K562 (cell line): ENCODE measurements around the gene UBXN10. TPM values are rescaled to one million over a fixed set of nuclear protein-coding genes. Genes with fewer than 3 reads are reported as not detected.

Experiments used
- BRCA1 ChIP-seq, 2 experiments: fragments of 450-650 bp in 1 of 2; sonication (generic) in 1 of 2; formaldehyde crosslinking in 1 of 2; IDR thresholded peaks; 2 replicates each; pipeline versions ENCODE4 v1.5.0 to v1.6.1; 2017 to 2020; ENCODE audit warnings: mild to moderate bottlenecking in 1 of 2, missing genetic modification reagents in 1 of 2
- CBFA2T2 ChIP-seq: fragments of 450-650 bp; conservative IDR thresholded peaks from 2 replicates; pipeline ENCODE4 v1.6.1; 2017; ENCODE audit warnings: mild to moderate bottlenecking
- CC2D1A ChIP-seq: fragments of 450-650 bp; IDR thresholded peaks from 2 replicates; pipeline ENCODE4 v1.6.1; 2017; ENCODE audit warnings: mild to moderate bottlenecking
- CEBPG ChIP-seq, 3 experiments: fragments of 200-800 bp in 1 of 3; sonication (Bioruptor generic) in 1 of 3; sonication (generic) in 1 of 3; formaldehyde crosslinking in 1 of 3; IDR thresholded peaks in 2 of 3; conservative IDR thresholded peaks in 1 of 3; 2 replicates each; pipeline versions ENCODE4 v1.6.1 to v1.8.0; 2016 to 2022; ENCODE audit warnings: missing compliant biosample characterization in 2 of 3, missing genetic modification characterization in 2 of 3, mild to moderate bottlenecking in 1 of 3, missing genetic modification reagents in 1 of 3
- HDGF ChIP-seq: fragments of 450-650 bp; IDR thresholded peaks from 2 replicates; pipeline ENCODE4 v1.6.1; 2016
- HIVEP1 ChIP-seq: fragments of 250-450 bp; sonication (Bioruptor Pico); IDR thresholded peaks from 2 replicates; pipeline ENCODE4 v1.4.0; 2020; ENCODE audit warnings: mild to moderate bottlenecking
- KAT2B ChIP-seq: IDR thresholded peaks from one replicate; pipeline ENCODE4 v1.6.1; 2012; ENCODE audit warnings: low read depth, mild to moderate bottlenecking, control low read depth, inconsistent platforms, low read length, moderate library complexity
- POLR3A ChIP-seq: IDR thresholded peaks from 2 replicates; pipeline ENCODE4 v1.6.1; 2011; ENCODE audit warnings: borderline replicate concordance, mild to moderate bottlenecking, moderate library complexity; ENCODE audit not compliant: insufficient read length, insufficient read depth; ENCODE audit errors: extremely low read depth
- PTTG1 ChIP-seq: fragments of 450-650 bp; IDR thresholded peaks from 2 replicates; pipeline ENCODE4 v1.6.1; 2016; ENCODE audit warnings: low read depth, mild to moderate bottlenecking, missing genetic modification characterization, missing compliant biosample characterization
- RUNX1 ChIP-seq: sonication (generic); IDR thresholded peaks from 2 replicates; pipeline ENCODE4 v1.6.1; 2016; ENCODE audit warnings: antibody characterized with exemption, low read depth
- SMAD4 ChIP-seq: fragments of 250-450 bp; sonication (Bioruptor Pico); conservative IDR thresholded peaks from 2 replicates; pipeline ENCODE4 v1.8.0; 2021; ENCODE audit warnings: inconsistent platforms, mild to moderate bottlenecking, moderate library complexity
- TOE1 ChIP-seq, 2 experiments: fragments of 450-650 bp in 1 of 2; sonication (generic) in 1 of 2; formaldehyde crosslinking in 1 of 2; IDR thresholded peaks; 2 replicates each; pipeline versions ENCODE4 v1.7.1 to v1.8.0; 2016 to 2022; ENCODE audit warnings: borderline replicate concordance in 2 of 2, mild to moderate bottlenecking in 2 of 2, antibody characterized with exemption in 1 of 2, inconsistent platforms in 1 of 2, low read depth in 1 of 2, missing genetic modification reagents in 1 of 2, moderate library complexity in 1 of 2
- ZNF23 ChIP-seq: fragments of 250-450 bp; sonication (Bioruptor Pico); IDR thresholded peaks from 2 replicates; pipeline ENCODE4 v1.4.0; 2020; ENCODE audit warnings: mild to moderate bottlenecking
- ZNF384 ChIP-seq: IDR thresholded peaks from 2 replicates; pipeline ENCODE4 v1.6.1; 2012; ENCODE audit warnings: low read depth, low read length, improper control_type of control experiment
- ZNF764 ChIP-seq: fragments of 250-450 bp; sonication (Bioruptor Pico); IDR thresholded peaks from 2 replicates; pipeline ENCODE4 v1.4.0; 2020; ENCODE audit warnings: low read depth, mild to moderate bottlenecking, moderate library complexity
- polyA plus RNA-seq, 8 experiments: library from polyadenylated mRNA; depleted of rRNA in 4 of 8; stranded (reverse) in 5 of 8; unstranded in 3 of 8; fragments of >200 nt; fragmentation: Nextera tagmentation in 2 of 8; fragmentation: Illumina TruSeq in 1 of 8; extraction: Ambion mirVana in 2 of 8; extraction: Trizol in 1 of 8; gene quantifications; 2 replicates each; pipeline versions ENCODE4 v1.2.1 to v1.2.3, GENCODE V29; 2011 to 2014; ENCODE audit warnings: inconsistent platforms in 1 of 8, missing spikeins in 1 of 8
- total RNA-seq, 7 experiments: library from RNA; depleted of rRNA in 6 of 7; stranded (reverse); fragments of >200 nt in 6 of 7; fragmentation: Illumina TruSeq in 2 of 7; extraction: Trizol in 2 of 7; gene quantifications; 2 replicates each; pipeline versions ENCODE4 v1.2.1 to v1.2.3, GENCODE V29; 2011 to 2021; ENCODE audit warnings: low replicate concordance in 1 of 7
- TF ChIP-seq, protein P1 (sequence below), 2 experiments: IDR thresholded peaks in 1 of 2; conservative IDR thresholded peaks in 1 of 2; 2 replicates each; pipeline ENCODE4 v1.6.1; 2016; ENCODE audit warnings: low read depth in 2 of 2, mild to moderate bottlenecking in 1 of 2, missing compliant biosample characterization in 1 of 2, missing genetic modification characterization in 1 of 2, moderate library complexity in 1 of 2
- TF ChIP-seq, protein P2 (sequence below): fragments of 250-450 bp; sonication (Bioruptor Pico); IDR thresholded peaks from 2 replicates; pipeline ENCODE4 v1.4.0; 2020; ENCODE audit warnings: mild to moderate bottlenecking, moderate library complexity, borderline replicate concordance
- TF ChIP-seq, protein P3 (sequence below), 2 experiments: fragments of 450-650 bp; conservative IDR thresholded peaks; 2 replicates each; pipeline ENCODE4 v1.6.1; 2017; ENCODE audit warnings: mild to moderate bottlenecking in 2 of 2, moderate library complexity in 2 of 2

Gene UBXN10
- total and polyA plus RNA-seq, 9 of the 15 experiments (the other 6 are each of a cell fraction or from before 2014, with no cell fraction given): 10.7 to 17.7 (median 13.6) TPM

DNA sequence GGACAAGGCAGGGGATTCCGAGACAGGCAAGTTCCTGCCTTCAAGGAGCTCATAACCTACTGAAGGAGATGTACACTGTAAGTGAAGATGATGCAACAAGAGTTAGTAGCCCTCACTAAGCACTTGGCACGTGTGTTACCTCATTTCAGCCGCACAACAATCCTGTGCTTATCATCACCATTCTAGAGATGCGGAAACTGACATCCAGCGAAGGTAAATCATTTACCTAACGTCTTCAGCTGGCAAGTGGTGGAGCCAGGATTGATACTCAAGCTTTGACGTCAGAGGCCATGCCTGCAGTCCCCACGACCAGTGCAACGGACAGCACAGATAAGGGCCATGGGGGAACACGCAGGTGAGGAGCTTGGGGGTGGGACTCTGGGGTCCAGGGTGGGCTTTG is 2.9 kb upstream of the UBXN10 start (continued):
- TF ChIP-seq TOE1 (IDR thresholded peaks at IDR 0.05; ENCODE audit: borderline replicate concordance) (no peak), TOE1 (CRISPR knock-in tag; IDR thresholded peaks at IDR 0.05; ENCODE audit: borderline replicate concordance, low read depth) (no peak), POLR3A (no peak), ZNF23 (CRISPR knock-in tag) (no peak), HDGF (no peak), ZNF764 (no peak), PTTG1 (tag) (no peak), SMAD4 (0 out of 2 replicates have a peak, but pooled peaks have one; percentile 22), HIVEP1 (no peak), CEBPG (CRISPR knock-in tag; IDR thresholded peaks at IDR 0.05) (peak; percentile 63), CEBPG (tag; conservative IDR thresholded peaks at IDR 0.05 in 1 of 2, IDR thresholded peaks at IDR 0.05 in 1 of 2) (peak; percentile 48 to 79; a peak in 2 of 4 replicates), KAT2B (no peak), RUNX1 (no peak), BRCA1 (IDR thresholded peaks at IDR 0.05) (no peak), BRCA1 (CRISPR knock-in tag; IDR thresholded peaks at IDR 0.05) (no peak), ZNF384 (no peak), CC2D1A (no peak), CBFA2T2 (no peak)
- TF ChIP-seq, protein P1, sequence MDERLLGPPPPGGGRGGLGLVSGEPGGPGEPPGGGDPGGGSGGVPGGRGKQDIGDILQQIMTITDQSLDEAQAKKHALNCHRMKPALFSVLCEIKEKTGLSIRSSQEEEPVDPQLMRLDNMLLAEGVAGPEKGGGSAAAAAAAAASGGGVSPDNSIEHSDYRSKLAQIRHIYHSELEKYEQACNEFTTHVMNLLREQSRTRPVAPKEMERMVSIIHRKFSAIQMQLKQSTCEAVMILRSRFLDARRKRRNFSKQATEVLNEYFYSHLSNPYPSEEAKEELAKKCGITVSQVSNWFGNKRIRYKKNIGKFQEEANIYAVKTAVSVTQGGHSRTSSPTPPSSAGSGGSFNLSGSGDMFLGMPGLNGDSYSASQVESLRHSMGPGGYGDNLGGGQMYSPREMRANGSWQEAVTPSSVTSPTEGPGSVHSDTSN (CRISPR knock-in tag; IDR thresholded peaks at IDR 0.05; ENCODE audit: low read depth): no peak
- TF ChIP-seq, protein P1 (tag; conservative IDR thresholded peaks at IDR 0.05; ENCODE audit: low read depth): no peak
- TF ChIP-seq, protein P2, sequence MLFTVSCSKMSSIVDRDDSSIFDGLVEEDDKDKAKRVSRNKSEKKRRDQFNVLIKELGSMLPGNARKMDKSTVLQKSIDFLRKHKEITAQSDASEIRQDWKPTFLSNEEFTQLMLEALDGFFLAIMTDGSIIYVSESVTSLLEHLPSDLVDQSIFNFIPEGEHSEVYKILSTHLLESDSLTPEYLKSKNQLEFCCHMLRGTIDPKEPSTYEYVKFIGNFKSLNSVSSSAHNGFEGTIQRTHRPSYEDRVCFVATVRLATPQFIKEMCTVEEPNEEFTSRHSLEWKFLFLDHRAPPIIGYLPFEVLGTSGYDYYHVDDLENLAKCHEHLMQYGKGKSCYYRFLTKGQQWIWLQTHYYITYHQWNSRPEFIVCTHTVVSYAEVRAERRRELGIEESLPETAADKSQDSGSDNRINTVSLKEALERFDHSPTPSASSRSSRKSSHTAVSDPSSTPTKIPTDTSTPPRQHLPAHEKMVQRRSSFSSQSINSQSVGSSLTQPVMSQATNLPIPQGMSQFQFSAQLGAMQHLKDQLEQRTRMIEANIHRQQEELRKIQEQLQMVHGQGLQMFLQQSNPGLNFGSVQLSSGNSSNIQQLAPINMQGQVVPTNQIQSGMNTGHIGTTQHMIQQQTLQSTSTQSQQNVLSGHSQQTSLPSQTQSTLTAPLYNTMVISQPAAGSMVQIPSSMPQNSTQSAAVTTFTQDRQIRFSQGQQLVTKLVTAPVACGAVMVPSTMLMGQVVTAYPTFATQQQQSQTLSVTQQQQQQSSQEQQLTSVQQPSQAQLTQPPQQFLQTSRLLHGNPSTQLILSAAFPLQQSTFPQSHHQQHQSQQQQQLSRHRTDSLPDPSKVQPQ (CRISPR knock-in tag): no peak
- TF ChIP-seq, protein P3, sequence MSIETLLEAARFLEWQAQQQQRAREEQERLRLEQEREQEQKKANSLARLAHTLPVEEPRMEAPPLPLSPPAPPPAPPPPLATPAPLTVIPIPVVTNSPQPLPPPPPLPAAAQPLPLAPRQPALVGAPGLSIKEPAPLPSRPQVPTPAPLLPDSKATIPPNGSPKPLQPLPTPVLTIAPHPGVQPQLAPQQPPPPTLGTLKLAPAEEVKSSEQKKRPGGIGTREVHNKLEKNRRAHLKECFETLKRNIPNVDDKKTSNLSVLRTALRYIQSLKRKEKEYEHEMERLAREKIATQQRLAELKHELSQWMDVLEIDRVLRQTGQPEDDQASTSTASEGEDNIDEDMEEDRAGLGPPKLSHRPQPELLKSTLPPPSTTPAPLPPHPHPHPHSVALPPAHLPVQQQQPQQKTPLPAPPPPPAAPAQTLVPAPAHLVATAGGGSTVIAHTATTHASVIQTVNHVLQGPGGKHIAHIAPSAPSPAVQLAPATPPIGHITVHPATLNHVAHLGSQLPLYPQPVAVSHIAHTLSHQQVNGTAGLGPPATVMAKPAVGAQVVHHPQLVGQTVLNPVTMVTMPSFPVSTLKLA (conservative IDR thresholded peaks at IDR 0.05): no peak
